HL-60/S4 treated with phorbol 12-myristate 13-acetate at 8.2 ng/mL for 4 days and 3 days (cell line): Measurements from ENCODE around the gene REEP1.

Experiments
- in situ Hi-C: fragments of 300-500 bp; cut with MboI; formaldehyde crosslinking; loops from 2 replicates; pipeline ENCODE4 v1.15.0; 2022; ENCODE audit warnings: low sequenced_read_pairs

REEP1 gene, protein sequence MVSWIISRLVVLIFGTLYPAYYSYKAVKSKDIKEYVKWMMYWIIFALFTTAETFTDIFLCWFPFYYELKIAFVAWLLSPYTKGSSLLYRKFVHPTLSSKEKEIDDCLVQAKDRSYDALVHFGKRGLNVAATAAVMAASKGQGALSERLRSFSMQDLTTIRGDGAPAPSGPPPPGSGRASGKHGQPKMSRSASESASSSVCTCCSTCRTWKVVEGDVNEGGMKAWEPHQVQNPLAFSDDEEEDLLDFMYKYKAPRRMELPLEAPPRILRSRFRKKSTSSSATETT

DNA sequence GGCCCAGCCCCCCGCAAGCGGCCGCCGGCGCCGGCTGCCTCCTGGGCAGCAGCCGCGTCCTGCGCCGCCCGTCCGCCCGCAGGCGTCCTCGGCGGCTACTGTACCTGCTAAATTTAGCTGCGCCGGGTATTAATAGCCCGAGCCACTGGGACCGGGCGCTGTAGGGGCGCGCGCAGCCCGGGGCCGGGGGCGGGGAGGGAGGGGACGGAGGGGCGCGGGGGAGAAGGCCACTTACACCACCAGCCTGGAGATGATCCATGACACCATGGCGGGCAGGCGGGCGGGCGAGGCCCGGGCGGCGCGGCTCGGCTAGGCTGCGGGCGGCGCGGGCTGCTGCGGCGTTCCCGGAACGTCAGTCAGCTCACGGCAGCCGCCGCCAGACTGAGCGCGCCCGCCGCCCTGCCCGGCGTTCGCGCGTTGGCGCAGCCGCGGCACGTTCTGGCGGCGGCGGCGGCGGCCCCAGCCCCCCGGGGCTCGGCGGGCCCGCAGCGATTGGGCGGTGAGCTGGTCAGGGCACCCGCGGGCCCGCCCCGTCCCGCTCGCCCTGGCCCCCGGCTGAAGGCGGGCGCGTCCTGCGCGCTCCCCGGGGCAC is at the start of gene REEP1:
Gene REEP1, minus strand, starts transcription at position 383 of the 592 bp plus-strand sequence. Its CDS starts 116 bp downstream, at position 267.
- in situ Hi-C loops = no loop called here

DNA sequence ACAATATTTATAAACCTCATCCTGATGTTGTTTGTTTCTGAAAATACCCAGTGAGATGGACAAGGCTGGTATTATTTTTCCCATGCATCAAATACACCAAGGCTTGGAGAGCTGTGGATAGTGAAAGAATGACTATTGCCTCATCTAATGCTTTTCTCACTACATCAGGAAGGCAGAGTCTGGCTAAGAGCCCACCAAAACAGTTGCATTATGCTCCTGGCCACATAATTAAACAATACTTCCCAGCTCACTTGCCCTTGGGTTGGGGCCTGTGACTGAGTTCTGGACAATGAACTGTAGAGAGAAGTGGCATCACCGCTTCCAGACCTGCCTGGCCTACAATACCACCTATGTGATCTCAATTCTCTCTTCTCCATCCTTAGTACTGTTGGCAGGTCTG is 46.4 kb upstream of the REEP1 start:
- in situ Hi-C loops = no loop called here

DNA sequence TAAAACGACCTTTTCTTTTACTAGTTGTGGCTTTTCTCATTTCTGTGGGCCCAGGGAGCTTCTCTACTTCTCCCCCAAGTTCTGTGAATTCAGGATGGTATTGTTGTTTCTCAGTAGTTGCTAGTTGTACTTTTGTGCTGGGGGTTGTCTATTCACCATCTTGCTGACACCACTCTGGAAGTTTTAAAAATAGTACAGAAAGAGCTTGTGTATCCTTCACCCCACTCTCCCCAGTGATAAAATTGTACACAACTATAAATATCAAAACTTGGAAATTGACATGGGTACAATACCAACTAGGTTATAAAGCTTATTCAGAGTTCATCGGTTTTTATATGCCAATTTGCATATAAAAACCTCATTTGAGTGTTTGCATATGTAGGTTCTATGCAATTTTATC is 45.3 kb upstream of the REEP1 start:
- in situ Hi-C loops = no loop called here

DNA sequence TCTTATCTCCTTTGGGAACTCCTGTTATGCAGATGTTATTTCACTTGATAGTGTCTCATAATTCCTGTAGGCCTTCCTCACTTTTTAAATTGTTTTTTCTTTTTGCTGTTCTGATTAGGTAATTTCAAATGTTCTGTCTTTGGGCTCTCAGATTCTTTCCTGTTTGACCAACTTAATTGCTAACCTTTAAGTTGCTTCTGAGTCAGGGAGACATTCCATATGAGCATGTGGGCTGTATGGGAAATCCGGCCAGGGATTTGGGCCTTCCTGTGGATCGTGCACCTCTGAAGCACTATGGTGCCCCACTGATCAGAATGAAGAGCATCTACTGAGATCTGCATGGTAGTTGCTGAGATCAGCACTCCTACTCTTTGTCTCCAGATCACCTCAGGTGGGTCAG is 44.7 kb upstream of the REEP1 start:
- in situ Hi-C loops = no loop called here

DNA sequence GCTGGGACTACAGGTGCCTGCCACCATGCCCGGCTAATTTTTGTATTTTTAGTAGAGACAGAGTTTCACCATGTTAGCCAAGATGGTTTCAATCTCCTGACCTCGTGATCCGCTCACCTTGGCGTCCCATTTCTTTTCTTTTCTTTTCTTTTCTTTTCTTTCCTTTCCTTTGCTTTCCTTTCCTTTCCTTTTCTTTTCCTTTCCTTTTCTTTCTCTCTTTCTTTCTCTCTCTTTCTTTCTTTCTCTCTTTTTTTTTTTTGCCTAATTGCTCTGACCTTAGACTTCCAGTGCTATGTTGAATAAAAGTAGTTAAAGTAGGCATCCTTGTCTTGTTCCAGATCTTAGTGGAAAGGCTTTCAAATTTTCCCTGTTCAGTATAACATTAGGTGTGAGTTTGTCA is 41.0 kb upstream of the REEP1 start:
- in situ Hi-C loops = no loop called here

DNA sequence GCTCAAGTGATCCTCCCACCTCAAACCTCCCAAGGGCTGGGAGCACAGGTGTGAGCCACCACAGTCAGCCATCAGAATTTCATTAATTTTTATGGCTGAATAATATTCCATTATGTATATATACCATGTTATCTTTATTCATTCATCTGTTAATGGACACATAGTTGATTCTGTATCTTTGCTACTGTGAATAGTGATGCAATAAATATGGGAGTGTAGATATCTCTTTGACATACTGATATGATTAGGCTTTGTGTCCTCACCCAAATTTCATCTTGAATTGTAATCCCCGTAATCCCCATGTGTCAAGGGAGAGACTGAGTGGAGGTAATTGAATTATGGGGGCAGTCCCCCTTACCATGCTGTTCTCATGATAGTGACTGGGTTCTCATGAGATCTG is 38.2 kb upstream of the REEP1 start:
- in situ Hi-C loops = no loop called here

DNA sequence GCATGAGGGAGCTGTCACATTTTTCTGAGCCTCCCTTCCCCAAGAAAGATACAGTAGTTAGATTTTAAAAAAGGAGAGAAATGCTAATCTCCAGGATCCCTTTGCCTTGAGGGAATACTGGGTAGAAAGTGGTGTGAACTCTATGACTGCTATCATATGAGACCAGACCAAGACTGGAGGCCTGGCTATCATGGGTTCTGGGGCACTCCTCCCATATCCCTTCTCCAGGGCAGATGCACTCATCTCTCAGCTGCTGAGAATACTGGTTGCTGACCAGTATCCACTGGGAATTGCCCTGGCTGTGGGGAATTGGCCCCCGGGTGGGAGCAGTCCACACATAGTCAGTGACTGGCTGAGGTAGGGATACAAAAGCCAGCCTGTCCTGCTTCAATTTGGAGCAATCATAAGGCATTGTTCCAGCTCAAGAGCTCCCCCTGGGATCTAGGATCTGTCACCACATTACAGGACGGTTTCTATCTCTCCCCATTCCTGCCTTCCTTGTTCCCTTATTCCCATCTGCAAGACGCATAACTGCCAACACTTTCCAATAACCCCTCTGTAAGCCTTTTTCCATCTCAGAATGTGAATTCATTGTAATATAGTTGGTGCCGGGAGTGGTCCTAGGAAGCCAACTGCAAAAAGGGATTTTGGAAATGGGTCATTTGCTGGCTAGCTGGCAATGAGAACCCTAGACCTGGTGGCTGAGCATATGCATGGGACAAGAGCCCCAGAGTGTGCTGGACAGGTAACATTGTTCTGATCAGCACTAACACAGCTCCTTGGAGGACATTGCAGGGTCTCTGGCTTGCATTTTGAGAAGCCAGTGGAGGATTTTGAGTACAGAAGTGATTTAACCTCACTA is 35.4 kb upstream of the REEP1 start:
- in situ Hi-C loops = no loop called here

DNA sequence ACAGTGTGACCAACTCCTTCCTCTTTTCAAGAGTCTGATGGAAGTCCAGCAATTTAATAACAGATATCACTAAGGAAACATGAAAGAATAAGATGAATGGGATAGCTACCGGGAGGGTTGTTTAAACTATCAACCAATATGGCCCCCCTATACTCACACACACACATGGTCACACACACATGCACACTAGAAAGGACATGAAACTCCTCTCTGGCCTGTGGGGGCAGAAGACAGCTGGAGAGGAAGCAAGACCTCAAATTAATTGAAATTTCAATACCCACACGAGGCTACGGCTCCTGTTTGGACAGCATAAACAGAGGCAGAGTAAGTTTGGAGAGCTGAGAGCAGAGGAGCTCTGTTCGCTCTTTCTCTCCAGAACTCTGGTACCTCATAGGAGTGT is 34.7 kb upstream of the REEP1 start:
- in situ Hi-C loops = no loop called here

DNA sequence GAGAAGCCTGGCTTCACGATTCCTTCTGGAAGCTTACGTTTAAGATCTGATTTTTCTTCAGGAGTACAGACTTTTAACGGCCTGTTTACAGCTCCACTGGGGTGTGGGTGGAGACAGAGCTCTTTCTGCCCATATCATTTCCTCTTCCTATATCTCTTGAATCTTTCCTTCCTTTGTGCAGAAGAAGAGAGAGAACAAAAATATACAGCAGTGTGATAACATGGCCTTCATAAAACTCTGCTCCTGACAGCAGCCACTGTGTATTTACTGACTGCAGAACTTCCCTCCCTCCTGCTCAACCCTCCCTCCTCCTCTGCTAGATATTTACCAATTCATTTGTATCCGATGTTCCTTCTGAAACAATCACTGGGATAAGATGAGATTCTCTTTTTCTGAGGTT is 34.1 kb upstream of the REEP1 start:
- in situ Hi-C loops = no loop called here

DNA sequence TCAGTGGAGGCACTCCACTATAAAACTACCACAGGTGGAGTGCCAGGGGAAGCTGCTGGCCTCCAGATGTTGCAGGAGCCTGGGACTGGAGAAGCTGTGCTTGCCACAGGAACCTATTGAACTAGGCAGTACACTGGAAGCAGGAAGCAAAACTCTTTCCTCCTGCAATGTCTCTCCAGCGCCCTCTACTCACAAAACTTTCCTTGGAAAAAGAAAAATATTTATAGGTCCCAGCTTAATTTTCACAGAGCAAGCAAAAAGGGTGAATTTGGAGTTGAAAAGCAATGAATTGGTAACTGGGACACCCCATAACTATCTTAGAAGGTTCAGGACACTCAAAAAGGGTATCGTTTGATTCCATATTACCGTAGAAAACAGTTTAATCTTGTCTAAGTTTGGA is 33.2 kb upstream of the REEP1 start:
- in situ Hi-C loops = no loop called here

DNA sequence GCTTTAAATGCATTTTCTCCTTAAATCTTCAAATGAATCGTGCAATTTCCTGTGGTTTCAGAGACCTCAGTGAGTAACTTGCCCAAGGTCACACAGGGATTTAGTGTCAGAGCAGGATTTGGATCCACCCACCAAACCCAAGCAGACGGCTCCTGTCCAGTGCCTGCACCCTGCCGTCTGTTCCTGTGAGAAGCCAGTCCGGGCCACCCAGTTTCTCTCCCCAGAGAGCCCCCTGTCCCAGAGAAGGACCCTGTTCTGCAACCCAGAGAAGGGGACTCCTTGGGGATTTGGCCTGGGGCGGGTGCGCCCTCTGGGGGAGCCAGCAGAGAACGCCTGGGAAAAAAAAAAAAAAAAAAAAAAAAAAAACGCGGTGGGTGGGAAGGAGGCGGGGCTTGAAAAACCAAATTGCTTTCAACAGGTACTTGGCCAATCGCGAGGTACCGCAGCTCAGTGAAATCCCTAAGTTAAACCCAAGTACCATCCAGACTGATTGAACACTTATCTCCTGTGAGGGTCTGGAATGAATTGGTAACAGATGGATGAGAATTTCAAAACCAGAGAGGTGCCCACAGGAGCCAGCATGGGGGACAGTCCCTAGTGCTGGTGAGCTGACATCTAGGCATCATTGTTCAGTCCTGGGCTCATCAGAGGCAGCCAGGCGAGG is 30.9 kb upstream of the REEP1 start:
- in situ Hi-C loops = no loop called here

DNA sequence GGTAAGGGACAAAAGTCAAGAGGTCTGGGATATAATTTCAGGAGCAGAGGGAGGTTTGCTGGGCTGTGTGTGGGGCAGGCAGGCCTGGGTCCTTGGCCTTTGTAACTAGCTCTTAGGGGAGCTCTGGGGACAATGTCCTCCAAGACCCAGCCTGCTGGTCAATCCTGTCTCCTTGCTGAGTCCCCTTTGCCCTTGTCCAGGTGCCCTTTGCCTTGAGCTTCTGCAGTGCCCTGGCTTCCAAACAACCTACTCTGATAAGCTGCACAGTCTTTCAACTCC is 30.0 kb upstream of the REEP1 start:
- in situ Hi-C loops = no loop called here

DNA sequence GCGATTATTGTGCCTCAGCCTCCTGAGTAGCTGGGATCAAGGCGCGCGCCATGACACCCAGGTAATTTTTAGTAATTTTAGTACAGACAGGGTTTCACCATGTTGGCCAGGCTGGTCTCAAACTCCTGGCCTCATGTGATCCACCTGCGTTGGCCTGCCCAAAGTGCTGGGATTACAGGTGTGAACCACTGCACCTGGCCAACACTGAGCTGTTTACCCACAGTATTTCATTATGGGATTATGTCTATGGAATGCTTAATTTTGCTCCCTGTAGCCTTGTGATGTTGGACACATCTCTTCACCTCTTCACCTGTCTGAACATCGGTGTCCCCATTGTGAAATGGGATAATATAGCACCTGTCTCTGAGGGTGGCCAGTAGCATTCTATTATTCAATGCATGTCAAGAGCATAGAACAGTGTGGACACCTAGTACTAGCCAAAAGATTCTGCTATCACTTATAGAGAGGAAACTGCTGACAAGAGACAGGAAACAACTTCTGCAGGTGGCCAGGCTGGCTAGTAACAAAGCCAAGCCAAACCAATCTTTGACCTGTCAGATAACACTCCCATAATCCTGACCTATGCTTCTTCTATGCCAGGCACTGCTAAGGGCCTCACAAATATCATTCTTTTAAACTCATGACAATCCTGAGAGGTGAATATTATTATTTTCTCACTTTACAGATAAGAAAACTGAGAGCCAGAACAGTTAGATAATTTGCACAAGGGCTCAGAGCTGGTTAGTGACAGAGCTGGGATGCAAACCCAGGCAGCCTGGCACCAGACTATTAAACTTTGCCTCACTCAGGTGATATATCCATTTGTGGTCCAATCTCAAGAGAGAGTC is 29.4 kb upstream of the REEP1 start:
- in situ Hi-C loops = no loop called here

DNA sequence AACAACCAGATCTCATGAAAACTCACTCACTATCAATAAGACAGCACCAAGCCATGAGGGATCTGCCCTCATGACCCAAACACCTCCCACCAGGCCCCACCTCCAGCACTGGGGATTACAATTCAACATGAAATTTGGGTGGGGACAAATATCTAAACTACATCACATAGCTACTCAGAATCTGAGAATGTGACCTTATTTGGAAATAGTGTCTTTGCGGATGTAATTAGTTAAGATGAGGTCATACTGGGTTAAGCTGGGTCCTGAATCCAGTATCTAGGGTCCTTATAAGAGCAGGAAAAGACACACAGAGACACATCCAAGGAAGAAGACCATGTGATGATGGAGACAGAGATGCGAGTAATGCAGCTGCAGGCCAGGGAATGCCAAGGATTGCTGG is 27.5 kb upstream of the REEP1 start:
- in situ Hi-C loops = no loop called here

DNA sequence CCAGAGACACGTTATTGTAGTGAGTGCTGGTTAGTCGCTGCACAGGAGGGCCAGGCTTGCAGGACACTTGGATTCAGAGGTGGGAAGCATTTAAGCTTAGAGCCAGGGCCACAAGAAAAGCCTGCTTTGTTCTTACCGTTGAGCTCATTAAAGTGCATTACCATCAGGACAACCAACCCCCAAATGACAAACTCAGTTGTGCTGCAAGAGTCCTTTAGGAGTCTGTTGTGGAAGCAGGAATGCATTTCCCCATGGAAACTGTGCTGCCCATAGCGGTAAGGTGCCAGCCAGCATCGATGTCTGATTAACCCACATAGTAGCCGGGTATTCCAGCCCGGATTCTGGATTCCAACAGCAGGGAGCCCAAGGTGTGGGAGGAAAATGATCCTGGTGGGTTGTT is 23.4 kb upstream of the REEP1 start:
- in situ Hi-C loops = no loop called here

DNA sequence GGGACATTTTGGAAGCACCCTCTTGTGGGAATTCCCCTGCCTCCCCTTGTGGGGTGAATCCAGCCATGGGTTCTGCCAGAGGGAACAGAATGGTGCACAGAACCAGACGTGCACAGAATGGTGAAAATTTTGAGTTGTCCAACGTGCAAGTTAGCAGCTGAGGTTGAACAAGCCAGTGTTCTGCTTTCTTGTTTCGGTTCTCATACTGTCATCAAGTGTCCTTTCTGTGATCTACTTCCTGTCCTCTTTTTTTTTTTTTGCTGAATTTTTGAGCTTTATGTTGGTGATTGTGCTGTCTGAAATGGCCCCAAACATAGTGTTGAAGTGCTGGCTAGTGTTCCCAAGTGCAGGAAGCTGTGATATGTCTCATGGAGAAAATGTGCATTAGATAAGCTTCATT is 21.5 kb upstream of the REEP1 start:
- in situ Hi-C loops = no loop called here

DNA sequence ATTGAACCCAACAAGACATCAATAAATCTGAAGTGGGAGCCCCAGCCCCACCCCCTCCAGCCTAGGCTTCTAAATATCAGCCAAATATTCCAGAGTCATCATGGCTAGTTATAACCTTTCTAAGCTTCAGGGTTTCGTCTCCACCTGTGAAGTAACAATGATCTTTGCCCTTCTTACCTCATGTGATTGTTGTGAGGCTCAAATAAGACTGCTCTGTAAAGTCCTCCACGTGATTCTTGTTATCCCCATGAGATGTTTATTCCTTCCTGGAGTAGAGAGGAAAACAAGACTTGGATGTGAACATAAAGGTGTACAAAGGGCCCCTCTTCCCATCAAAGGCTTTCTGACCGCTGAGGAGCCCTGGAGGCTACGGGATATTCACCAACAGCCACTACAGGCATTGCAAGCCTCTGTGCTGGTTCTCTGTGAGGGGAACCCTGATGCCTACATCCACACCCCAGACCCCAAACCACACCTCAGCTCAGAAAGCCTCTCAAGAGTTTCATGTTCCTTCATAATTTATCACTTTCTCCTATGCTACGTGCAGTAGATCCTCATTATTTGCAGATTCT is 20.1 kb upstream of the REEP1 start:
- in situ Hi-C loops = no loop called here

DNA sequence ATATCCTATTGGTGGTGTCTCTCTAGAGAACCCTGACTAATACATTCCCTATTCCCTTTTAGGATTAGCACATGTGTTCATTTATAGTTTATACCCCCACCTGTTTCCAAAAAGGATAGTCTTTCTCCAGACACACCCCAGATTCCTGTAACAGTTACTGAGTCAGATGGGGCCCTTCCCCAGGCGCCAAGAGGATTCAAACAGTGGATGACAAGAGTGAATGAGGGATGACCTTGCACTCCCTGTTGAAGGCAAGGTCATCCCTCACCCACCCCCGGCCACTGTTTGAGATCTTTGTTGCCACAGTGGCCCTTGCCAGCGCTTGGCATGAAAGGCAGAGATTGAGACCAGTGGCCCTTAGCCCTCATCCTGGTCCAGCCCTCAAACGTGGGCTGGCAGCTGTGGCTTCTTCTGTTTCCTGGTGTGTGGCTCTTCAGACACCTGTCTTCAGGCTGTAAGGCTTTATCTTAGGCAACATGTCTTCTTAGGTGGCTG is 15.3 kb upstream of the REEP1 start:
- in situ Hi-C loops = no loop called here

DNA sequence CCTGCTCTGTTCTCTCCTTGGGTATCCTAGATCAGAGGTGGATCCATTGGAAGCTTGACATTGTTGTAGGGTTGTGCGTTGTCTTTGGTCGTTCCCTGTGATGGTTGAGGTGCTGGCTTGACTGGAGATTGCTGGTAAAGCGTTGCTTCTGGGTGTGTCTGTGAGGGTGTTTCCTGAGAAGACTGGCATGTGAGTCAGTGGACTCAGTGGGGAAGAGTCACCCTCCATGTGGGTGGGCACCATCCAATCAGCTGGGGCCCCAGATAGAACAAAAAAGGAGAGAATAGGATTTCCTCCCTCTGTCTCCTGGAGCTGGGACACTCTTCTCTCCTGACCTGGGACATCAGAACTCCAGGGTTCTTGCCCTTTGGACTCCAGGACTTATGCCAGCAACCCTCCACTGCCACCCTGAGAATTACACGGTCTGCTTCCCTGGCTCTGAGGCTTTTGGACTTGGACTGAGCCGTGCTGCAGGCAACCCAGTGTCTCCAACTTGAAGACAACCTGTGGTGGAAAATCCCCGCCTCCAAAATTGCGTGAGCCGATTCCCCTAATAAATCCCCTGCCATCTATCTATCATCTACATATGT is 14.8 kb upstream of the REEP1 start:
- in situ Hi-C loops = no loop called here

DNA sequence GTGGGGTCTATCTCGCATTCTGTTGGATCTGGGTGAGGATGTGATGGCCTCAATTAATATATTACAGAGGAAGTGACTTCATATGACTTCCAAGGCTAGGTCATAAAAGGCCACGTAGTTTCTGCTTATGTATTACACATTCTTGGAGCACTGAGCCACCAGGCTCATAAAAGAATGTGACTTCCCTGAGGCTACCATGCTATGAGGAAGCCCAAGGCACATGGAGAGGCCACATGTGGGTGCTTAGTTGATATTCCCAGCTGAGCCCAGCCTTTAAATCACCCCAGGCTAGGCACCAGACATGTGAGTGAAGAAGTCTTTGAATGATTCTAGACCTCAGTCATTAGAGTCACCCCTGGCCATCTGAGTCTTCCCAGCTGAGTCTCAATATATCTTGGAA is 13.3 kb upstream of the REEP1 start:
- in situ Hi-C loops = no loop called here
